HCT116 (cell line): ENCODE data around the gene JAK1. TPM values are rescaled to one million over a fixed set of nuclear protein-coding genes. Genes with fewer than 3 reads are reported as not detected.

Source experiments
- ATAC-seq: fragments of 200-7000 bp; cut with Tn5 transposase; 2 replicates; pipeline ENCODE4 v1.9.1; 2020; ENCODE audit warnings: mild to moderate bottlenecking, moderate library complexity
- BruUV-seq: library from RNA; stranded (reverse); fragments of 400-500 nt; replicated peaks from 2 replicates; lab custom pipeline; 2021; lab: Mats Ljungman, UMichigan
- CTCF ChIA-PET: fragments of 300-600 bp; sonication (Branson Sonifier 250); formaldehyde crosslinking; loops from one replicate; lab custom pipeline; 2021; ENCODE audit warnings: antibody characterized with exemption; lab: Charles Lee
- POLR2A ChIA-PET: fragments of 300-600, 350-600 bp; sonication (Branson Sonifier 250); formaldehyde crosslinking; loops from one replicate; lab custom pipeline; 2021; ENCODE audit warnings: antibody characterized with exemption; lab: Charles Lee
- RAD21 ChIA-PET, 2 experiments: fragments of 300-600 bp; sonication (Branson Sonifier 250); formaldehyde crosslinking; loops; one replicate each; lab custom pipeline; 2023; ENCODE audit warnings: low total read pairs in 2 of 2; ENCODE audit not compliant: uncharacterized antibody in 2 of 2, unreplicated experiment in 2 of 2, low non-redundant PET in 1 of 2; lab: Charles Lee
- DNase-seq: peaks from one replicate; pipeline ENCODE4 v3.0.0-alpha.2; 2010; ENCODE audit warnings: low read depth, low spot score
- H2AFZ ChIP-seq: fragments of 200-600 bp; shearing (Covaris generic), sonication (generic); 2 replicates; pipeline ENCODE4 v1.6.1; 2017; ENCODE audit warnings: low read depth, mixed run types, mixed read lengths, antibody characterized with exemption, low read length; ENCODE audit not compliant: poor library complexity, severe bottlenecking
- H3K27ac ChIP-seq: 2 replicates; pipeline ENCODE4 v1.5.1; 2012; ENCODE audit warnings: low read depth, low read length
- H3K27me3 ChIP-seq: fragments of 200-600 bp; sonication (generic); 2 replicates; pipeline ENCODE4 v1.6.1; 2016; ENCODE audit warnings: mixed run types, low read length, mixed read lengths; ENCODE audit not compliant: insufficient read depth
- H3K36me3 ChIP-seq, 2 experiments: fragments of 200-500 bp in 1 of 2; fragments of 200-600 bp in 1 of 2; sonication (Bioruptor generic) in 1 of 2; sonication (generic) in 1 of 2; 2 replicates each; pipeline versions ENCODE4 v1.5.1 to v1.6.1; 2014 to 2016; ENCODE audit warnings: low read length in 2 of 2, inconsistent platforms in 1 of 2, mixed read lengths in 1 of 2, mixed run types in 1 of 2; ENCODE audit not compliant: insufficient read depth in 2 of 2, control insufficient read depth in 1 of 2
- H3K4me1 ChIP-seq, 2 experiments: fragments of 200-600 bp in 1 of 2; sonication (generic) in 1 of 2; 2 replicates each; pipeline versions ENCODE4 v1.5.1 to v1.6.1; 2012 to 2017; ENCODE audit warnings: low read length in 2 of 2, inconsistent platforms in 1 of 2, mild to moderate bottlenecking in 1 of 2, mixed read lengths in 1 of 2, mixed run types in 1 of 2, moderate library complexity in 1 of 2; ENCODE audit not compliant: insufficient read depth in 2 of 2, control insufficient read depth in 1 of 2
- H3K4me2 ChIP-seq: fragments of 200-600 bp; sonication (generic); 2 replicates; pipeline ENCODE4 v1.6.1; 2017; ENCODE audit warnings: mixed run types, low read length, mixed read lengths
- H3K4me3 ChIP-seq, 2 experiments: fragments of 200-600 bp in 1 of 2; sonication (generic) in 1 of 2; replicated peaks in 1 of 2; 2 replicates each; pipeline ENCODE4 v1.5.1; 2011 to 2016; ENCODE audit warnings: low read length in 2 of 2, control low read depth in 1 of 2, low read depth in 1 of 2, mild to moderate bottlenecking in 1 of 2, mixed read lengths in 1 of 2, mixed run types in 1 of 2
- H3K79me2 ChIP-seq: fragments of 200-600 bp; sonication (generic); 2 replicates; pipeline ENCODE4 v1.6.1; 2017; ENCODE audit warnings: mild to moderate bottlenecking, mixed run types, low read length, moderate library complexity, mixed read lengths; ENCODE audit not compliant: insufficient read depth
- H3K9ac ChIP-seq: fragments of 200-600 bp; sonication (generic); 2 replicates; pipeline ENCODE4 v1.6.1; 2016; ENCODE audit warnings: low read length, mixed read lengths
- H3K9me2 ChIP-seq: fragments of 200-600 bp; sonication (generic), shearing (Covaris generic); 2 replicates; pipeline ENCODE4 v1.6.1; 2017; ENCODE audit warnings: mixed run types, mild to moderate bottlenecking, moderate library complexity; ENCODE audit not compliant: insufficient read depth
- H3K9me3 ChIP-seq, 2 experiments: fragments of 200-500 bp in 1 of 2; fragments of 200-600 bp in 1 of 2; sonication (Bioruptor generic) in 1 of 2; sonication (generic) in 1 of 2; 2 replicates each; pipeline ENCODE4 v1.6.1; 2014 to 2017; ENCODE audit warnings: low read length in 2 of 2, mixed read lengths in 2 of 2, inconsistent platforms in 1 of 2, low read depth in 1 of 2, mild to moderate bottlenecking in 1 of 2, mixed run types in 1 of 2, moderate library complexity in 1 of 2; ENCODE audit not compliant: control insufficient read depth in 1 of 2, insufficient read depth in 1 of 2
- H4K20me1 ChIP-seq: fragments of 200-600 bp; sonication (generic), shearing (Covaris generic); 2 replicates; pipeline ENCODE4 v1.6.1; 2017; ENCODE audit warnings: mixed run types, mild to moderate bottlenecking, moderate library complexity; ENCODE audit not compliant: insufficient read depth
- ATF3 ChIP-seq: IDR thresholded peaks from 2 replicates; pipeline ENCODE4 v1.6.1; 2012
- CBX3 ChIP-seq: IDR thresholded peaks from 2 replicates; pipeline ENCODE4 v1.6.1; 2012; ENCODE audit warnings: low read depth
- CEBPB ChIP-seq: IDR thresholded peaks from 2 replicates; pipeline ENCODE4 v1.6.1; 2012; ENCODE audit warnings: low read depth
- EGR1 ChIP-seq: IDR thresholded peaks from 2 replicates; pipeline ENCODE4 v1.6.1; 2012; ENCODE audit warnings: low read depth
- ELF1 ChIP-seq: IDR thresholded peaks from 2 replicates; pipeline ENCODE4 v1.6.1; 2012; ENCODE audit warnings: low read depth, borderline replicate concordance
- EZH2 ChIP-seq: fragments of 200-600 bp; sonication (generic); IDR thresholded peaks from 2 replicates; pipeline ENCODE4 v1.6.1; 2017; ENCODE audit warnings: antibody characterized with exemption, mixed run types
- EZH2phosphoT487 ChIP-seq: fragments of 200-600 bp; IDR thresholded peaks from 2 replicates; pipeline ENCODE4 v1.6.1; 2018; ENCODE audit warnings: antibody characterized with exemption, borderline replicate concordance
- FOSL1 ChIP-seq: IDR thresholded peaks from 2 replicates; pipeline ENCODE4 v1.6.1; 2012; ENCODE audit warnings: low read depth
- MAX ChIP-seq: IDR thresholded peaks from 2 replicates; pipeline ENCODE4 v1.6.1; 2012
- POLR2A ChIP-seq: IDR thresholded peaks from 2 replicates; pipeline ENCODE4 v1.7.0; 2011; ENCODE audit warnings: borderline replicate concordance; ENCODE audit not compliant: insufficient read depth, insufficient read length; ENCODE audit errors: extremely low read depth
- POLR2AphosphoS5 ChIP-seq: IDR thresholded peaks from 2 replicates; pipeline ENCODE4 v1.6.1; 2011; ENCODE audit warnings: mild to moderate bottlenecking, low read depth, low read length, moderate library complexity
- RAD21 ChIP-seq: IDR thresholded peaks from 2 replicates; pipeline ENCODE4 v1.6.1; 2012; ENCODE audit warnings: low read depth, mild to moderate bottlenecking
- REST ChIP-seq: IDR thresholded peaks from 2 replicates; pipeline ENCODE4 v1.6.1; 2012; ENCODE audit warnings: low read depth
- SIN3A ChIP-seq: IDR thresholded peaks from 2 replicates; pipeline ENCODE4 v1.6.1; 2012; ENCODE audit warnings: low read depth
- SP1 ChIP-seq: IDR thresholded peaks from 2 replicates; pipeline ENCODE4 v1.6.1; 2012; ENCODE audit warnings: low read depth
- TCF7L2 ChIP-seq: IDR thresholded peaks from 2 replicates; pipeline ENCODE4 v1.7.0; 2011; ENCODE audit warnings: borderline replicate concordance, inconsistent platforms; ENCODE audit not compliant: insufficient read depth, insufficient read length; ENCODE audit errors: extremely low read depth
- YY1 ChIP-seq: IDR thresholded peaks from 2 replicates; pipeline ENCODE4 v1.6.1; 2011; ENCODE audit warnings: low read length, low read depth, moderate library complexity, mild to moderate bottlenecking; ENCODE audit not compliant: insufficient replicate concordance; ENCODE audit errors: extremely low read depth
- ZBTB33 ChIP-seq: IDR thresholded peaks from 2 replicates; pipeline ENCODE4 v1.6.1; 2011; ENCODE audit warnings: mild to moderate bottlenecking, low read length, moderate library complexity; ENCODE audit not compliant: insufficient replicate concordance; ENCODE audit errors: extremely low read depth
- ZFX ChIP-seq: fragments of 450-650 bp; IDR thresholded peaks from 2 replicates; pipeline ENCODE4 v1.6.1; 2017
- ZNF274 ChIP-seq: fragments of 200-500 bp; sonication (Bioruptor generic); IDR thresholded peaks from 2 replicates; pipeline ENCODE4 v1.6.1; 2014; ENCODE audit warnings: mild to moderate bottlenecking, low read depth, low read length, inconsistent platforms
- intact Hi-C: fragments of 100-400 bp; cut with micrococcal nuclease; formaldehyde crosslinking; loops from 2 replicates; pipeline ENCODE4 v1.10.0; 2022
- total RNA-seq: library from RNA; stranded (reverse); gene quantifications from one replicate; pipeline ENCODE4 v1.2.1, GENCODE V29; 2021; ENCODE audit not compliant: unreplicated experiment

The JAK1 gene
- total RNA-seq, 1 experiment from 2014 or later, result 53.2 TPM

- Histone ChIP-seq H3K27me3 (no peaks in the 10 kb centered on the region), H3K9me2 (no peaks in the 10 kb centered on the region), H2AFZ (no peak overlapping the region), H3K9ac (no peak overlapping the region), H3K79me2 (peaks cover 32% of the 10 kb centered on the region), H3K4me3 (no peak overlapping the region), H3K27ac (no peak overlapping the region), H3K4me2 (no peak overlapping the region), H3K4me1 (peaks cover 20 to 32% of the 10 kb centered on the region in 2 experiments), H3K9me3 (no peaks in the 10 kb centered on the region), H4K20me1 (no peaks in the 10 kb centered on the region), H3K36me3 (no peaks in the 10 kb centered on the region)
- no TSS peak for BruUV-seq
- CTCF ChIA-PET, result no interaction called here
- RAD21 ChIA-PET, result no interaction called here
- DNase-seq (no peak), ATAC-seq (no peak)
- POLR2A ChIA-PET, result no interaction called here
- TF ChIP-seq REST (no peak), EZH2 (no peak), EZH2phosphoT487 (no peak), YY1 (no peak), POLR2AphosphoS5 (no peak), SIN3A (no peak), CEBPB (no peak), ATF3 (no peak), TCF7L2 (no peak), ZBTB33 (no peak), FOSL1 (no peak), ZNF274 (no peak), SP1 (no peak), RAD21 (no peak), MAX (no peak), ELF1 (no peak), ZFX (no peak), POLR2A (no peak), EGR1 (no peak), CBX3 (no peak)
- intact Hi-C loops, result no loop called here
Measured at GRCh38 chr1:64912191-64912590, 54.2 kb downstream of the JAK1 start.
